MM.1S (cell line): Measurements from ENCODE around the gene NBEA.

Experiments used
- CTCF ChIP-seq: fragments of 300-600 bp; sonication (generic); IDR thresholded peaks from 2 replicates; pipeline ENCODE4 v1.5.1; 2016; ENCODE audit warnings: antibody characterized with exemption, low read length, mixed read lengths
- EZH2 ChIP-seq: fragments of 300-600 bp; sonication (generic); optimal IDR thresholded peaks from 2 replicates; pipeline ENCODE3; 2017; ENCODE audit warnings: low read depth, mild to moderate bottlenecking, antibody characterized with exemption, low read length, mixed read lengths
- EZH2phosphoT487 ChIP-seq: fragments of 300-600 bp; sonication (generic); IDR thresholded peaks from 2 replicates; pipeline ENCODE4 v1.6.1; 2018; ENCODE audit warnings: antibody characterized with exemption, low read length

GRCh38 chr13:35279500-35279899, 337.4 kb downstream of the NBEA start:
- TF ChIP-seq CTCF (no peak), EZH2 (no peak), EZH2phosphoT487 (no peak)
